ENCODE data around the gene DGKQ.

The DGKQ gene

GRCh38 chr4:955931-956381 lies 17.4 kb downstream of the DGKQ start (continued):
- no peak for TF ChIP-seq TSHZ2 (CRISPR knock-in tag; IDR thresholded peaks at IDR 0.05)
- no peak for TF ChIP-seq CSRNP3 (CRISPR knock-in tag; IDR thresholded peaks at IDR 0.05)
- TF ChIP-seq GLIS3 (CRISPR knock-in tag; IDR thresholded peaks at IDR 0.05) = no peak
- no peak for TF ChIP-seq SNAI2 (CRISPR knock-in tag; IDR thresholded peaks at IDR 0.05)

- ATAC-seq = no peak
- TF ChIP-seq POU6F1 (CRISPR knock-in tag; IDR thresholded peaks at IDR 0.05; ENCODE audit: borderline replicate concordance, low read depth) (no peak), ZC3H10 (CRISPR knock-in tag; IDR thresholded peaks at IDR 0.05) (no peak), ZNF8 (CRISPR knock-in tag; IDR thresholded peaks at IDR 0.05) (no peak), ZFP30 (CRISPR knock-in tag; IDR thresholded peaks at IDR 0.05) (no peak), PATZ1 (CRISPR knock-in tag; IDR thresholded peaks at IDR 0.05; ENCODE audit: borderline replicate concordance) (no peak), ISL1 (CRISPR knock-in tag; IDR thresholded peaks at IDR 0.05) (no peak), PPARA (CRISPR knock-in tag; IDR thresholded peaks at IDR 0.05; ENCODE audit: borderline replicate concordance) (no peak), CSRNP3 (CRISPR knock-in tag; IDR thresholded peaks at IDR 0.05) (no peak), GLIS3 (CRISPR knock-in tag; IDR thresholded peaks at IDR 0.05) (no peak), TSHZ2 (CRISPR knock-in tag; IDR thresholded peaks at IDR 0.05) (no peak), TCF4 (CRISPR knock-in tag; IDR thresholded peaks at IDR 0.05; ENCODE audit: borderline replicate concordance) (no peak)
These were observed 18.0 kb downstream of the DGKQ start for GRCh38 chr4:955161-955921.

- no peak for ATAC-seq
- TF ChIP-seq ZNF70 (CRISPR knock-in tag; IDR thresholded peaks at IDR 0.05) (no peak), CREB5 (CRISPR knock-in tag; IDR thresholded peaks at IDR 0.05; ENCODE audit: low read depth) (no peak)
These were observed 19.0 kb downstream of the DGKQ start for GRCh38 chr4:954211-955020.
